ENCODE measurements around the gene KPNA1.

The KPNA1 gene
- 160 to 213 reads per million in 2 donors for total RNA-seq

DNA sequence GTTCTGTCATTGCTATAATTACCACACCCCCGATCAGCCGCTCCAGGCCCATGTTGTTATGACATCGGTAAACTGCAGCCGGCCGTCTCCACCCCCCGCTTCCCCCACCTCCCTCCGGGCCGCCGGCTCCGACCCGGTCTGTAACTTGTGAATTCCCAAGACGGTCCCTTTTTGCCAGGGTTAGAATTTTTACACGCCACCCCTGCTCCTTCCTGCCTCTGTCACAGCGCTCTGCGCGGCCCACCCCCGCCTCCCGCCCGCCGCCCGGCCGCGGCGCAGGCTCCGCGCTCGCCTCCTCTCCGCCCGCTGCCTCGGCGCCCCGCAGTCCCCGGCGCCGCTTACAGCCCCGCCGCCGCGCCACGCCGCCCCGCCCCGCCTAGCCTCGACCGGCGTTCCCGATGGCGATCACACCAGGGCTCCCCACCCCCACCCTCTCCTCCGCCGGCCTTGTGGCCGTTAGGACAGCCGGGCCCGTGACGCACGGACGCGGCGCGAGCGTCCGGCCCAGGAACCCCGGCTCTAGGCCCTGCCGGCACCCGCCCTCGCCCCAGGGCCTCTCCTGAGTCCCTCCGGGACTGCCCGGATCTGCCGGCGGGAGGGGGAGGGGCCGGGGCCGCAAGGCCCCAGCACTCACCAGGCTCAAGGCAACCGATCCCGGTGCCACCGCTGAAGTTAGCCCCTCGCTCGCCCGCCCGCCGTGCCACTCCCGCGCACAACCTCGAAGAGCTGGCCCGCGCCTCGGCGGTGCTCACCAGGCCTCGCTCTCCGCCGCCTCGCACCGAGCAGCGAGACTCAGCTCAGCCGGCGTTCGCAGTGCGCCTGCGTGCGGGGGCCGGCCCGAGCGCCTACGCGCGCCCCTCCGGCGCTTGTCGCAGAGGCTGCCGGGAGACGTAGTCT, at the start of gene KPNA1:
KPNA1 (minus strand) TSS at position 817 of the 897 bp plus-strand sequence. CDS start 18,374 bp downstream, outside the sequence.
- peak; percentile 79 for DNase-seq

DNA sequence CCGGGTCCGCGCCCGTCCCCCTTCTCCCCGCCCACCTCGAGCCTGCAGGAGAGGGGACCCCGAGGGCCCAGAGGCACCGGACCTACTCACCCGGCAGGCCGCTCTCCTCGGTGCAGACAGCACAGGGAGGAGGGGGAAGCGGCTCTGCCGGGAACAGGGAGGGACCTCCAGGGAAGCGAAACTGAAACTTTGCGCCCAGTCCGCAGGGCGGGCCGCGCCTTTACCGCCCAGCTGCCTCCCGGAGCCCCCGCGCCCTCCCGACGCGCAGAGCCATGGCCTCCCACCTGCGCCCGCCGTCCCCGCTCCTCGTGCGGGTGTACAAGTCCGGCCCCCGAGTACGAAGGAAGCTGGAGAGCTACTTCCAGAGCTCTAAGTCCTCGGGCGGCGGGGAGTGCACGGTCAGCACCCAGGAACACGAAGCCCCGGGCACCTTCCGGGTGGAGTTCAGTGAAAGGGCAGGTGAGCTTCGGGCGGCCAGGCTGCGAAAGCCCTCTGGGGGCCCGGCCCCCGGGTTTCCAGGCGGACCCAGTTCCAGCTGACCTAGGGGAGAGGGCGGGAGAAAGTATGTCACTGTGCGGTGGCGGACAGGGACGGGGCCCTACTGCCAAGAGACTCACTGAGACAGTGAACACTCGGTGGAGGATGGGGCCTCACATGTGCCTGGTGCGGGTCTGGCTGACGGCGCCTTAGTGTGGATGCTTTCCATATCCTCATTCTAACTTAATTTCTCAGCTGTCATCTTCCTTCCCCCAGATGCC, 49.6 kb upstream of the KPNA1 start, which contains the start of the genes DTX3L and PARP9:
DTX3L (plus strand) TSS at position 184 of the 758 bp plus-strand sequence; CDS start at position 273, 89 bp downstream.
PARP9 (minus strand) TSS at position 146 of the 758 bp plus-strand sequence. CDS start 4,680 bp downstream, outside the sequence.
- DNase-seq = peak; percentile 57

DNA sequence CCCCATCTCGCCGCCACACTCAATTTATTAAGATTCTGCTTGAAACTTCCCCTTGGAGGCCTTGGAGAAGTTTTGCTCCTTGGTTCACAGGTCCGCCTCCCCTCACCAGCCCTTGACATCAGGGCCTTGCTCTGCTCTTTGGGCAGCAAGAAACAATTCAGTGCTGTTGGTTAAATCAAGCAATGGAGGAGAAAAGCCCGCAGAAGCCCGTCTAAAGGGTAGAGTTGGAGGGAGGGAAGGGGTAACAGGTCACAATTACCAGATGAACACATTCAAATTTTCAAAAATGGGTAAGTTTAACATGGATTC, 48.9 kb upstream of the KPNA1 start:
- no peak for DNase-seq

DNA sequence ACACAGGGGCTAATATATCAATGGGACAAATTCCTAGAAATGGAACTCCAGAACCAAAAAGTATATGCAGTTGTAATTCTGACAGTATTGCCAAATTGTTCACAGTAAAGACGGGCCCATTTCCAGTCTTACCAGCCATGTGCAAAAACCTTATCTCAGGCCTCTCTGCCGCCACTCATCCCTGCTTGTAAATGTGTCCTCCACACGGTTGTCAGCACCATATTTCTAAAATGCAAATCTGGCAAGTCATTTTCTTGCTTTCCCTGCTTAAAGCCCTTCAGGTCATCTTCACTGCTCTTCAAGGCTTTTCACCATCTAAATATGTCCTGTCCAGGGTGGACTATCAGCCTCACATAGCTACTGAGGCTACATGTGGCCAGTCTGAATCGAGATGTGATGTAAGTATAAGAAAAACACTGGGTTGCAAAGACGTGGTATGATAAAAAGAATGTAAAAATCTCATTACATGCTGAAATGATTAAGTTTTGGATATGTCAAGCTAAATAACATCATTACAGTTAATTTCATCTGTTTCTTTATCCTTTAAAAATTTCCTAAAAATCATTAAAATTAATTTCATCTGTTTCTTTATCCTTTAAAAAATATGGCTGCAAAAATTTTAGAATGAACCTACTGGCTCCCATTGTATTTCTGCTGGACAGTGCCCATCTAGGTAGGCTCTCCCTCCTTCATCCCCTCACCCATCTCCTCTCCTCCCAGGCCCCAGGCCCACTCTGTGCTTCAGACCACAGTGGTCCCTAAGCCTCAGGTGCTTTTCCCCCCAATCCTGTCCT, 48.4 kb upstream of the KPNA1 start:
- DNase-seq = no peak

DNA sequence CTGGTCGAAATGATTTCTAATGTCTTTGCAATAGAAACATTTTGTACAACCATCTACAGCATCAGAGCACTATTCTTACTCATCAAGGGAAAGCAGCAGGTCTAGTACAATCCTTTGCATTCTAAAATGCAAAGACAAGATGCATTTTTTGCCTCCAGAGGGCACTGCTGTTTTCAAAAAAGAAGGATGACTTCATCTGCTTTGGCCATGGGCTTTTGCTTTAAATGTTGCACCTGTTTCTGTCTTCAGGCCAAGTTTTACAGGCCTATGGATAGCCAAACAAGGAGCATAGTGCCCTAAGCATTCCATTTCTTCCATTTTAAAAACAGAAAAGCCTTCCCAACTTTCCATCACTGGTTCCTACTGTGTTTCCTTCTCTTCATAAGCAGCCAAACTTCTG, 45.9 kb upstream of the KPNA1 start:
- no peak for DNase-seq

DNA sequence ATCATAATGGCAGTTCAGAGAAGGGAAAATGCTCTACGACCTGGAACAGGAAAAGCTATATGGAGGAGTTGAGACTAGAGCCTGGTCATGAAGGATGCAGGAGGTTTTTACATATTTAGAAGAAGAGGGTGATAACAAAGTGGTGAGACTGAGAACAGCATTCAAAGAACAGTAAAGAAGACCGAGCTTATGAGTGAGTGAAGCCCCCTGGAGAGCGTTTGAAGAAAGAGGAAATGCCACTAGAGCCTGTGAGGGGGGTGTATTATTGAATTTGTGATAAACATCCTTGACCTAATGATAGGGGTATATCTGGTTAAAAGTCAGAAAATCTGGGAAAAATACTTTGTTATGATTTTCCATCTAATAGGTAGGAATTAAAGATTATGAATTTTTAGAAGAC, 45.2 kb upstream of the KPNA1 start:
- no peak for DNase-seq

DNA sequence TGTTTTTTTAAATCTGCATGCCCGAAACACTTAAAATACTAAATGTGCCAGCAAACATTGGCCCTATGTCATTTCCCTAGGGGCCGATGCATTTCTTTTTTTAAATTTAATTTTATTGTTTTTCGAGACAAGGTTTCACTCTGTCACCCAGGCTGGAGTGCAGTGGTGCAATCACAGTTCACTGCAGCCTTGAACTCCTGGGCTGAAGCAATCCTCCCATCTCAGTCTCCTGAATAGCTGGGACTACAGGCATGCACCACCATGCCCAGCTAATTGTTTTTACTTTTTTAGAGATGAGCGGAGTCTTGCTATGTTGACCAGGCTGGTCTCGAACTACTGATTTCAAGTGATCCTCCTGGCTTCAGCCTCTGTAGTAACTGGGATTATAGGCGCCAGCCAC, 43.9 kb upstream of the KPNA1 start:
- DNase-seq = no peak

DNA sequence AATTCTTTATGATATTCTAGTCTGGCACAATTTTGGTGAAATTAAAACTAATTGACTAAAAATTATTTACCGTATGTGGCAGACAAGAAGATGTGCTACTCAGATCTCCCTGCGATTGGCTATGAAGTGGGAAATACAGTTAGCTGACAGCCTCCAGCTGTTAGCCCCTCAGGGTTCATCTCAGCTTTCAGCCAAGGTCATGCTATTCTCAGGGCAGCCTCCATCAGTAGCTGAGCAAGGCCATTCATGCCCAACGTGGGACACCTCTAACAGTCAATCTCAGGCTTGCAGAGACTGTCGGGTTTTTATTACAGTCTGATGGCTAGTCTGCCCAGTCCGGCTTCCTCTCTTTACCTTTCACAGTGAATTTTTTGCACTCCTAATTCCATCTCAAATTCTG, 42.6 kb upstream of the KPNA1 start:
- DNase-seq = no peak

DNA sequence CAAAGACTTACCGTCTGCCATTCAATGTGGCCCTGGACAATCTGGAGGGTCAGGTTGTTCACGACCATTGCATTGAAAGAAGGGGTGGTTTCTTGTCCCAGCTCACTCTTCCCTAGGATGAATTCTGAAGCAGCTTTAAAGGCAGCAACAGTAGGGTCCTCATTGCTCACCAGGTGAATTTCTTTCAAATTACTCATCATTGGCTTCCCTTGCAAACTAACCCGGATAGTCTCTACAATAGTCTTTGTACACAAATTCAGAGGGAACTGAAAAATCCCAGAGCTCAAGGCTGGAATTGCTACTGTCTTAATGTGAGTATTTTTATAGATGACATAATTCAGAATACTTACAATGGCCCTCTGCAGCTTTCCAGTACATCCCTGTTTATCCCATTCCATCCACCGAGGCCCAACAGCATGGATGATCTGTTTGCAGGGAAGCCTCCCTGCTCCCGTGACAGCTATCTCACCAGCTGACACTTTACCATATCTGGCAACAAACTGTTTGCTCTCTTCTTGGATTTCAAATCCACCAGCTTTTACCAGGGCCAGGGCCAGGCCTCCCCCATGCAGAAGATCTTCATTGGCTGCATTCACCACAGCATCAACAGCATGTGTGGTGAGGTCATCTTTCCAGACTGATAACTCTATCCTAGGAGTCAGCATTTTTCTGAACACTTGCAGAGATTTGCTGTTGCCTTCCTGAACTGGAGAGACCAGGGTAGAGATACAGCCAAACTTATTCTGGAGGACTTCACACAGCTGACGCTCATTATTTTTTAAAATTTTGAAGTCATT, 40.7 kb upstream of the KPNA1 start:
- DNase-seq = no peak

DNA sequence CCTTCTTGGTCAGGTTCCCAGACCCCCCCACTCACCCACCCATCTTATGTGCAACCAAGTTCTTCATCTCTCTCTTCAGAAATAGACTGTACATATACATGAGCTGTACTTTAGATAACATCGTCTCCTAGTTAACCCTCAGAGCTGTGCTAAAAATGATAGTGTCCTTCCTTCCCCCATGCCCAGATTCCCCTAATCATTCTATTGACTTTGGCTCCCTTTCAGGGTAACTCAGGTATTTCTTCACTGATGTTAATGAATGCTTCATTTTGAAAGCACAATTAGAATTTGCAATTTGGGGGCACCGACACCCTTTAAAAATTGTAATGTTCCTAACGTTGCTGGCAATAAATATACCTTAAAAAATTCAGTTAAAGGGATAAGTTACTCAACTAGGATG, 38.4 kb upstream of the KPNA1 start:
- no peak for DNase-seq

DNA sequence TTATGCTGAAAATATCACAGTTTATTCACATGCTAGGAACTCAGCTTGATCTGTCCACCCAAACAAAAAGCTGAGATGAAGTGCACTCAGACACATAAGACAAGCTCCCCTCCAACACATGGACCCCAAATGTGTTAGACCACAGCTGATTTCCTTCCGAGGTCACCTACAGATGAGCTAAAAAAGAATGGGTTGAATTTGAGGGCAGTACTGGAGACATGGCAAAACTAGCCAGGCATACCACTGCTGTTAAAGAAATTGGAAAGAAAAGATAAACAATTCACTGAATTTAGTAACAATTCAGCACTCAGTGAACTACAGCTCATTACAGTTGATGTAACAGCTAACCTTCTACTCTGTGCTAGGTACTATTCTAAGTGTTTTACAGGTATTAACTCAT, 33.9 kb upstream of the KPNA1 start:
- DNase-seq = no peak

DNA sequence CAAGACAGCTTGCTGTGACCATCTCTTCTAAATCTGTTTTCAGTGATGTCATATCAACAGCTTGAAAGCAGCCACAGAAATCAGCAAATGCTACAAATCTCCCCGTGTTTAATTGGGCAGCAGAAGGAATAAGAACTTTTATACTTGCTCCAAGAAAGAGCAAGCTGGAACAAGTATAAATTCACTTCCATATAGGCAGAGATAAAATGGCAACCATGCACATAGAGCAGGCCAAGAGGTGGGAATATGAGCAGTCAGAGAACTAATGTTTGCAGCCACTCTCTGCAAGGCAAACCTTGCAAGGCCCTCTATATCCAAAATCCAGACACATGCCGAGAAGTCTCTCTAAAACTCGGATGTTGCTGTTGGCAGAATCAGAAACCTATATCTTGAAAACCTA, 33.3 kb upstream of the KPNA1 start:
- DNase-seq = no peak

DNA sequence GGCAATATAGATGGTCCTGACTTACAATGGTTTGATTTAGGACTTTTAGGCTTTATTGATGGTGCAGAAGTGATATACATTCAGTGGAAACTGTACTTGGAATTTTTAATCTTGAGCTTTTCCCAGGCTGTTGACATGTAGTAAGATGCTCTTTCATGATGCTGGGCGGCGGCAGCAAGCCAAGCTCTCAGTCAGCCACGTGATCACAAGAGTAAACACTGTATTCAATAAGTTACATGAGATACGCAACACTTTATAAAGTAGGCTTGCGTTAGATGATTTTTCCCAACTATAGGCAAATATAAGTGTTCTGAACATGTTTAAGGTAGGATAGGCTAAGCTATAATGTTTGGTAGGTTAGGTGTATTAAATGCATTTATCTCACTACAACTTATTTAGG, 31.4 kb upstream of the KPNA1 start:
- DNase-seq = no peak

DNA sequence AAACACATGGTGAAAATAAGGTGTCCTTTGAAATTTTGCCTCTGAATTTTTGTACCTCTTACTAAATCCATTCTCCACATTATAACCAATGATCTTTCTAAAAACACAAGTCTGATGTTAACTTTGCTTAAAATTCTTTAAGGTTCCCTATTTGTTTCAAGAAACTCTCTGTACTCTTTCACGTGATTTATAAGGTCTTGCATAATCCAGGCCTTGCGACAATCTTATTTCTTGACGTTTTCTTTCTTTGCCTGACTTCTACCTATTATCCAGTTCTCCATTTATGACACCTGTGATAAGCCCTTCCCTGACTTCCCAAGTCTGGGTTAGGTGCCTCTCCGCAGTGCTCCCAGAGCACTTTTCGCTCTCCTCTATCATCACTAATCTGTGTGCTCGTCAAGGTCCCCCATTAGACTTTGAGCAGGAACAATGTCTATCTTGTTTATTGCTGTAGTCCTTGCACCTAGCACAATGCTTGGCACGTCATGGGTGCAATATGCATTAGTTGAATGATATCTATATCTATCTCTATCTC, 24.3 kb upstream of the KPNA1 start:
- DNase-seq = no peak

DNA sequence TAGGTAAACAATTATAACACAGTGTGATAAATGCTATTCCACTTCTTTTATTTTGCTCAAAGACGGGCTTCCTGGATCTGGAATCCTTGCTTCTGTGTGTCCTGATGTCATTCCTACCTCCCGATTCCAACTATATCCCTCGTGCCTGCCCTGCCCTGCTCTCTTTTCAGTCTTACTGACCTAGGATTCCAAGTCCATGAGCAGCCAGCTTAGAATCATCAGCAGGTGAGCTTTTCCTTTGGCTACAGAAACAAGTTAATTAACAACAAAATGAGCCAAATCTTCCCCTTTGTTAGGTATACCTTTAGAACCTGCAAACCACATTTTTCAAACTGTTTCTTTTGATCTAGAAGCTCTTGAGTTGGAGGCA, 21.9 kb upstream of the KPNA1 start:
- DNase-seq = no peak

DNA sequence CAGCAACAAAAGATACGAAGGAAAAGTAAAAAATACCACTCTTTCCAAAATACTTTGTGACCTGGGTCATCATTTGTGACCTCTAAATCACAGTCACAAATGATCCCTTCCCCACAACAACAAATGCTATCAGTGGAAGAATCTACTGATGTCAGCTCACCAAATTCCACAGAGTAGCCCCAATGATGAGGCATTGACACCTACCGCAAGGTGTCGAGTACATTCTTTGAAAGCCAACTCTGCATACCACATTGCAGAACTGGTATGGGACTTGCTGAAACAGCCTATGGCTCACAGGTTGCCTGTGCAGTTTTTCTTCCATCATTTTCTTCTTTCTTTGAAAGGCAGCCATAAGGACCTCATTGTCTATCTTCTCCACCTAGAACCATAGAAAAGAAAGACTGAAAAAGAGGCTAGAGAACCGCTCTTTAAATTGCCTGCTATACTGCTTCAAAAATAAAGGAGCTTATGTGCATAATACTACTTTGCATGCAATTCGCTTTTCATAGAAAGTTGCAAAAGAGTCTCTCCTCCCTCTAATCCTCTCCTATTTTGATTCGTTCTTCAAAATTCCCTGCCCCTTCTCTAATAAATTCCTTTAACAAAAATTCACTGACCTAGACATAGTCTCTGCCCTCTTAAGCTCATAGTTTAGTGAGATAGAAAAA, 21.4 kb upstream of the KPNA1 start:
- no peak for DNase-seq

DNA sequence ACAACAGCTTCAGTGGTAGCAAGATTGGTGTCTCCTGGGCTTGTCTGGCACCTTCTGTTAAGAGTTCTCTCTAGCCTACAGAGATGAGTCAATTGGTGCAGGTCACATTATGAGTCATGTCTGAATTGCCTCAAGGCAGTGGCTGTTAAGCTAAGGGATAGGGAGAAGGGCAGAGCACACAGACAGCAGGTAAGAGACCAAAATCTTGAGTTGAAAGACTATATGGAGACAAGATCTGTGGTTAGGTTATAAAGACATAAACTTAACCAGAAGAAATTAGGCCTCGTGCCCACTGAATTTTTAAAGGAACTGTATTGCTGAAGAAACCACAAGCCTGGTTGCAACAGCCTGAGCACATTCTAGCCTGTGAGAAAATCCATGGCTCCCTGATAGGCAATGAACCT, 19.2 kb upstream of the KPNA1 start:
- DNase-seq = no peak

DNA sequence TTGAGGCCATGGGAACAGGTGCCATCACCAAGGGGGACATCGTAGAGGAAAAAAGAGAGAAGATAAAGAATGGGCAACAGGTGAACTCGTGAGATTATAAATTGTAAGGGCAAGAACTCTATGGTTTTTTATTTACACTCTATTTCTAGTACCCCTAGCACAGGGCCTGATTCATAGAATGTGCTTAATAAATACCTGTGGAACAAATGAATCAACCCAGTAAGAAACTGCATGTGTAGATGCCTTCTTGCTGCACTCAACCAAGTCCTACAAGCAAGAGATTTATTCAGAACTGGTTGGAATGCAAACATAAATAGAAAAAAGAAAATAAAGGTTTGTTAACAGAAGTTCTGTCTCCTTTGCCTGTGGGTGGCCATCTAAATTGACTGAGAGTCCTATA, 18.7 kb upstream of the KPNA1 start:
- DNase-seq = no peak

DNA sequence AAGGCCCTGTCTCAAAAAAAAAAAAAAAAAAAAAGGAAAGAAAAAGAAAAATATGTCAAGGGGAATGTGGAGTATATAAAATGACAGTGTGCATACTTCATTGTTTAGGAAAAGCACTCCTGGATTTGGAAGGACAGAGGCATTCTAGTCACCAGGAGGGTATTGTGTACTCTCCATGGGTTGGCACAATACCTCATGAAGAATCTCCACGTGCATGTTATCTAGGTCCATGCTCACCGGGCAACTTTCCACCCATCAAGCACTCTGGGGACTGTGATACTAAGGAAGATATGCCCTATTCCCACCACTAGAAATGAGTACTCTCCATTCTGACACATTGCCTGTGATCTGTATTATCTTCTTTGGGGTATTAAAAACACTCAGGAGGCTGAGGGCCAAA, 15.4 kb upstream of the KPNA1 start:
- no peak for DNase-seq

DNA sequence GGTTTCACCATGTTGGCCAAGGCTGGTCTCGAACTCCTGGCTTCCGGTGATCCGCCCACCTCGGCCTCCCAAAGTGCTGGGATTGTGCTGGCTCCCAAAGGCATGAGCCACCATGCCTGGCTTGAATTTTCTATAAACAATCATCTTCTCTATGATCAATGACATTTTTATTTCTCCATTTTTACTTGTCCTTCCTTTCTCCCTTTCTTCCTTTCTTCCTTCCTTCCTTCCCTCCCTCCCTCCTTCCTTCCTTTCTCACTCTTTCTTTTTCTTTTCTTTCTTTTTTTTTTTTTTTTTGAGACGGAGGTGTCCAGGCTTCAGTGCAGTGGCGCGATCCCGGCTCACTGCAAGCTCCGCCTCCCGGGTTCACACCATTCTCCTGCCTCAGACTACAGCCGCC, 8.6 kb upstream of the KPNA1 start:
- no peak for DNase-seq

DNA sequence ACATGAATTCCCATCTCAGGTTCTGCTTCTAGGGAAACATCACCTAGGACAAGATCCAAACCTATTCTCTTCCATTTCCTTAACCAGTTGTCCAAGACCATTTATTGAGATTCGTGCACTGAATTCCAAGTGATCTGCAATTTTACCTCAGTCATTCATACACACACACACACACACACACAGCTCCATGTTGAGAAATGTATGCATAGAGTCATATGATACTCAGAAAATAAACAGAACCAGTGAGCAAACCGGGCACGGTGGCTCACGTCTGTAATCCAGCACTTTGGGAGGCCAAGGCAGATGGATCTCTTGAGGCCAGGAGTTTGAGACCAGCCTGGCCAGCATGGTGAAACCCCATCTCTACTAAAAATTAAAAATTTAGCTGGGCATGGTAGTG, 6.1 kb upstream of the KPNA1 start:
- DNase-seq = no peak

DNA sequence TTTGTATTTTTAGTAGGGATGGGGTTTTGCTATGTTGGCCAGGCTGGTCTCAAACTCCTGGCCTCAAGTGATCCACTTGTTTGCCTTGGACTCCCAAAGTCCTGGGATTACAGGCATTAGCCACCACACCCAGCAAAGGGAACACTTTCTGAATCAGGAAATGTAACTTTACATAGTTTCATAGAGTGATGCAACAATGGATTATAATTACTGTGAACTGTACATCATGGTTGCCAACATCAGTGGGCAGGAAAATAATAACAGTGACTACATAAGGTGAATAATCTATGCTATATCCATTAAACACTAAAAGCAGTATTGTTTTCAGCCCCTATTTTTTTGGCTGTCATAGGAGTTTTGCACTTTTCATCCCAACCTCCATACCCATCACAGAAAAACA, 5.0 kb upstream of the KPNA1 start:
- no peak for DNase-seq
